GM12892 (cell line): ENCODE data around the gene TNN.

ENCODE experiments used
- POLR2A ChIP-seq: IDR thresholded peaks from 2 replicates; pipeline ENCODE4 v1.6.1; 2011; ENCODE audit warnings: low read depth, low read length, control low read depth
- POLR2AphosphoS5 ChIP-seq: IDR thresholded peaks from 2 replicates; pipeline ENCODE4 v1.6.1; 2011; ENCODE audit warnings: low read depth, low read length, control low read depth
- TAF1 ChIP-seq: IDR thresholded peaks from 2 replicates; pipeline ENCODE4 v1.6.1; 2011; ENCODE audit warnings: low read depth, mild to moderate bottlenecking, control low read depth, low read length, borderline replicate concordance

DNA sequence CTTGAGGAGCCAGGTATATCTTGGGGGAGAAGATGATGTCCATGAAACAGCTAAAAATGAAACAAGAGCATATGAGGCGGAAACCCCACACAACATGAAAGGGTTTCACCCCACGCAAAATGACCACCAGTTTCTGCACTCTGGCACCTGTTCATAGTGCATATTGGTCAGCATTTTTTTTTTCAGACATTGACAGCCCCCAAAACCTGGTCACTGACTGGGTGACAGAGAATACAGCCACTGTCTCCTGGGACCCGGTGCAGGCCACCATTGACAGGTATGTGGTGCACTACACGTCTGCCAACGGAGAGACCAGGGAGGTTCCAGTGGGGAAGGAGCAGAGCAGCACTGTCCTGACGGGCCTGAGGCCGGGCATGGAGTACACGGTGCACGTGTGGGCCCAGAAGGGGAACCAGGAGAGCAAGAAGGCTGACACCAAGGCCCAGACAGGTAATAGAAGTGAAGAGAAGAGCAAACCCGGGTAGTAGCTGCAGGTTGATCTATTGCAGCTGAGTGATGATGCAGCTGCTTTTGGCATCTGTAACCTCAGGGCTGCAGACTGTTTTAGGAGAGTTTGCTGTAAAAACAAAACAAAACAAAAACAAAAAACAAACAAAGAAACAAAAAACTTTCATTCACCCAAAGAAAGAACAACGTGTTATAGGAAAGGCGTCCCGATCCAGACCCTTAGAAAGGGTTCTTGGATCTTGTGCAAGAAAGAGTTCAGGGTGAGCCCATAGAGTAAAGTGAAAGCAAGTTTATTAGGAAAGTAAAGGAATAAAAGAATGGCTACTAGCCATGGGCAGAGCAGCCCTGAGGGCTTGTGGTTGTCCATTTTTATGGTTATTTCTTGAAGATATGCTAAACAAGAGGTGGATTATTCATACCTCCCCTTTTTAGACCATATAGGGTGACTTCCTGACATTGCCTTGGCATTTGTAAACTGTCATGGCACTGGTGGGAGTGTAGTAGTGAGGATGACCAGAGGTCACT, 51.0 kb downstream of the TNN start:
- no peak for TF ChIP-seq POLR2AphosphoS5
- no peak for TF ChIP-seq POLR2A
- TF ChIP-seq TAF1 = no peak
